K562 (cell line): ENCODE data around the gene RIPOR2. TPM values are rescaled to one million over a fixed set of nuclear protein-coding genes. Genes with fewer than 3 reads are reported as not detected.

ENCODE experiments used
- ATAC-seq: fragments of 200-7000 bp; cut with Tn5 transposase; 3 replicates; pipeline ENCODE4 v1.9.1; 2020; ENCODE audit warnings: moderate library complexity
- BruUV-seq: library from RNA; stranded (reverse); fragments of 400-500 nt; replicated peaks from 2 replicates; lab custom pipeline; 2021; lab: Mats Ljungman, UMichigan
- CTCF ChIA-PET: fragments of 300-600 bp; formaldehyde crosslinking; extraction: SDS; loops from one replicate; lab custom pipeline; 2021; ENCODE audit warnings: low intra/inter-chr PET ratio; lab: Yijun Ruan, JAX
- POLR2A ChIA-PET: fragments of 300-600, 350-650 bp; sonication (Branson Sonifier 250); formaldehyde crosslinking; extraction: SDS; loops from one replicate; lab custom pipeline; 2021; ENCODE audit warnings: antibody characterized with exemption, inconsistent platforms; lab: Yijun Ruan, JAX
- DNase-seq, 4 experiments: peaks; one replicate each; pipeline versions ENCODE4 v3.0.0 to v3.0.0-alpha.2; 2011 to 2018; ENCODE audit warnings: low spot score in 3 of 4, mixed read lengths in 3 of 4; ENCODE audit errors: extremely low read depth in 1 of 4
- FAIRE-seq: peaks from 2 replicates; lab custom pipeline; 2011; peaks lifted over from hg19 to GRCh38; lab: Jason Lieb, UNC
- H2AFZ ChIP-seq: 2 replicates; pipeline ENCODE4 v1.6.0; 2011; ENCODE audit warnings: low read depth, low read length, control low read depth, inconsistent platforms
- H3K27ac ChIP-seq: fragments of 200-600 bp; 3 replicates; pipeline ENCODE4 v1.8.0; 2011; ENCODE audit warnings: low read depth, mild to moderate bottlenecking, control low read depth, inconsistent platforms, low read length, moderate library complexity, mixed read lengths; ENCODE audit errors: extremely low read depth
- H3K27me3 ChIP-seq, 2 experiments: fragments of 300-600 bp in 1 of 2; 2 replicates in 1 of 2; 3 replicates in 1 of 2; pipeline versions ENCODE4 v1.6.0 to v1.8.0; 2011; ENCODE audit warnings: inconsistent platforms in 2 of 2, low read length in 2 of 2, mild to moderate bottlenecking in 1 of 2, mixed read lengths in 1 of 2, moderate library complexity in 1 of 2; ENCODE audit not compliant: control insufficient read depth in 2 of 2, insufficient read depth in 2 of 2
- H3K36me3 ChIP-seq: fragments of 300-600 bp; 3 replicates; pipeline ENCODE4 v1.8.0; 2011; ENCODE audit warnings: mild to moderate bottlenecking, low read length, inconsistent platforms; ENCODE audit not compliant: control insufficient read depth, insufficient read depth
- H3K4me1 ChIP-seq, 2 experiments: fragments of 200-600 bp in 1 of 2; replicated peaks in 1 of 2; 2 replicates in 1 of 2; 3 replicates in 1 of 2; pipeline versions ENCODE4 v1.5.1 to v1.8.0; 2011; ENCODE audit warnings: inconsistent platforms in 2 of 2, low read length in 2 of 2, mild to moderate bottlenecking in 1 of 2, mixed read lengths in 1 of 2, moderate library complexity in 1 of 2; ENCODE audit not compliant: control insufficient read depth in 2 of 2, insufficient read depth in 2 of 2
- H3K4me2 ChIP-seq: 2 replicates; pipeline ENCODE4 v1.6.1; 2011; ENCODE audit warnings: low read length, control low read depth, inconsistent platforms, mixed read lengths; ENCODE audit not compliant: insufficient read depth
- H3K4me3 ChIP-seq: fragments of 200-600 bp; sonication (generic), shearing (Covaris generic); 2 replicates; pipeline ENCODE4 v1.5.1; 2016; ENCODE audit warnings: control low read depth, inconsistent platforms
- H3K79me2 ChIP-seq: fragments of 200-600 bp; 3 replicates; pipeline ENCODE4 v1.8.0; 2011; ENCODE audit warnings: low read length, inconsistent platforms; ENCODE audit not compliant: control insufficient read depth, insufficient read depth
- H3K9ac ChIP-seq, 2 experiments: 2 replicates each; pipeline versions ENCODE4 v1.6.0 to v1.6.1; 2011; ENCODE audit warnings: low read depth in 2 of 2, low read length in 2 of 2, control low read depth in 1 of 2, inconsistent platforms in 1 of 2, mild to moderate bottlenecking in 1 of 2, mixed read lengths in 1 of 2; ENCODE audit not compliant: insufficient read depth in 1 of 2
- H3K9me1 ChIP-seq: one replicate; pipeline ENCODE4 v1.6.0; 2011; ENCODE audit warnings: inconsistent platforms, mild to moderate bottlenecking, low read length, moderate library complexity; ENCODE audit not compliant: control insufficient read depth, insufficient read depth
- H3K9me3 ChIP-seq: replicated peaks from 2 replicates; pipeline ENCODE4 v1.5.1; 2011; ENCODE audit warnings: low read depth, low read length, inconsistent platforms; ENCODE audit not compliant: control insufficient read depth, insufficient read depth
- H4K20me1 ChIP-seq: replicated peaks from 2 replicates; pipeline ENCODE4 v1.6.1; 2011; ENCODE audit warnings: low read length, inconsistent platforms, mixed read lengths; ENCODE audit not compliant: control insufficient read depth, insufficient read depth
- CAMTA2 ChIP-seq: fragments of 250-450 bp; sonication (Bioruptor Pico); conservative IDR thresholded peaks from 2 replicates; pipeline ENCODE4 v1.5.1; 2022
- CBFA2T2 ChIP-seq: fragments of 450-650 bp; conservative IDR thresholded peaks from 2 replicates; pipeline ENCODE4 v1.6.1; 2017; ENCODE audit warnings: mild to moderate bottlenecking
- CREBBP ChIP-seq: IDR thresholded peaks from one replicate; pipeline ENCODE4 v1.6.1; 2012; ENCODE audit warnings: low read depth, mild to moderate bottlenecking, control low read depth, inconsistent platforms, low read length
- DNMT1 ChIP-seq: fragments of 450-650 bp; IDR thresholded peaks from 2 replicates; pipeline ENCODE4 v1.6.1; 2016; ENCODE audit warnings: antibody characterized with exemption, mild to moderate bottlenecking
- IRF9 ChIP-seq: fragments of 450-650 bp; IDR thresholded peaks from 2 replicates; pipeline ENCODE4 v1.6.1; 2016; ENCODE audit warnings: missing biosample characterization, missing genetic modification characterization
- NFXL1 ChIP-seq: fragments of 450-650 bp; formaldehyde crosslinking; IDR thresholded peaks from 2 replicates; pipeline ENCODE4 v1.4.0; 2021; ENCODE audit warnings: mild to moderate bottlenecking
- ZEB2 ChIP-seq: fragments of 450-650 bp; IDR thresholded peaks from 2 replicates; pipeline ENCODE4 v1.6.1; 2016
- ZFP91 ChIP-seq: sonication (generic); formaldehyde crosslinking; IDR thresholded peaks from 2 replicates; pipeline ENCODE4 v1.8.0; 2022; ENCODE audit warnings: mild to moderate bottlenecking, missing genetic modification reagents
- ZNF280A ChIP-seq: fragments of 450-650 bp; IDR thresholded peaks from 2 replicates; pipeline ENCODE4 v1.6.1; 2018; ENCODE audit warnings: mild to moderate bottlenecking, low read depth; ENCODE audit not compliant: partially characterized antibody
- ZNF511 ChIP-seq: sonication (generic); formaldehyde crosslinking; IDR thresholded peaks from 2 replicates; pipeline ENCODE4 v1.8.0; 2022; ENCODE audit warnings: mild to moderate bottlenecking, missing genetic modification reagents
- ZNF639 ChIP-seq, 2 experiments: fragments of 200-800 bp in 1 of 2; sonication (Bioruptor generic) in 1 of 2; sonication (generic) in 1 of 2; formaldehyde crosslinking in 1 of 2; IDR thresholded peaks in 1 of 2; conservative IDR thresholded peaks in 1 of 2; 2 replicates each; pipeline versions ENCODE4 v1.5.0 to v1.6.1; 2016 to 2020; ENCODE audit warnings: missing compliant biosample characterization in 1 of 2, missing genetic modification characterization in 1 of 2, missing genetic modification reagents in 1 of 2
- WGBS: fragments of 100-300 bp; shearing (Covaris generic); methylation state at CpG from one replicate; pipeline ENCODE4 v1.1.6; 2016; ENCODE audit warnings: low coverage, mixed read lengths; ENCODE audit not compliant: insufficient coverage; ENCODE audit errors: missing lambda C conversion rate; 5-methylcytosine and 5-hydroxymethylcytosine counted together
- in situ Hi-C: fragments of 300-500 bp; cut with MboI; formaldehyde crosslinking; loops from 4 replicates; pipeline ENCODE4 v1.15.0; 2018; ENCODE audit warnings: inconsistent platforms, mixed read lengths
- intact Hi-C: fragments of 100-400 bp; cut with micrococcal nuclease; formaldehyde crosslinking; loops from 2 replicates; pipeline ENCODE4 v1.14.2; 2022
- polyA plus RNA-seq, 8 experiments: library from polyadenylated mRNA; depleted of rRNA in 4 of 8; stranded (reverse) in 5 of 8; unstranded in 3 of 8; fragments of >200 nt; fragmentation: Nextera tagmentation in 2 of 8; fragmentation: Illumina TruSeq in 1 of 8; extraction: Ambion mirVana in 2 of 8; extraction: Trizol in 1 of 8; gene quantifications; 2 replicates each; pipeline versions ENCODE4 v1.2.1 to v1.2.3, GENCODE V29; 2011 to 2014; ENCODE audit warnings: inconsistent platforms in 1 of 8, missing spikeins in 1 of 8
- total RNA-seq, 7 experiments: library from RNA; depleted of rRNA in 6 of 7; stranded (reverse); fragments of >200 nt in 6 of 7; fragmentation: Illumina TruSeq in 2 of 7; extraction: Trizol in 2 of 7; gene quantifications; 2 replicates each; pipeline versions ENCODE4 v1.2.1 to v1.2.3, GENCODE V29; 2011 to 2021; ENCODE audit warnings: low replicate concordance in 1 of 7

The RIPOR2 gene
- total and polyA plus RNA-seq, 9 of the 15 experiments (the other 6 are each of a cell fraction or from before 2014, with no cell fraction given), result 0.04 to 1.0 (median 0.47) TPM; not detected in 2

- Histone ChIP-seq H3K4me1 (no peaks in the 10 kb centered on the region), H3K79me2 (no peaks in the 10 kb centered on the region), H3K27ac (no peak overlapping the region), H3K9me3 (no peaks in the 10 kb centered on the region), H2AFZ (no peak overlapping the region), H3K9me1 (no peaks in the 10 kb centered on the region), H3K4me3 (no peak overlapping the region), H4K20me1 (peaks cover 4% of the 10 kb centered on the region; the same call in 1 of the 2 replicates), H3K4me2 (no peak overlapping the region), H3K36me3 (no peaks in the 10 kb centered on the region), H3K27me3 (peaks cover 24 to 26% of the 10 kb centered on the region in 2 experiments; a peak in 4 of 5 replicates), H3K9ac (no peak overlapping the region)
- 0% methylated on average over 1 of the region's 1 CpG for WGBS
- ChIA-PET POLR2A (no interaction called here), CTCF (no interaction called here)
- no peak for DNase-seq
- TF ChIP-seq ZNF280A, result no peak
- TF ChIP-seq CREBBP, result no peak
- no peak for TF ChIP-seq DNMT1
- no peak for TF ChIP-seq ZFP91 (CRISPR knock-in tag)
- no peak for TF ChIP-seq ZNF511 (CRISPR knock-in tag)
- no peak for TF ChIP-seq ZEB2
- no peak for TF ChIP-seq IRF9 (tag)
- no peak for TF ChIP-seq NFXL1 (CRISPR knock-in tag)
- TF ChIP-seq CBFA2T2, result no peak
- no peak for TF ChIP-seq CAMTA2 (CRISPR knock-in tag)
- TF ChIP-seq ZNF639 (CRISPR knock-in tag; conservative IDR thresholded peaks at IDR 0.05 in 1 of 2, IDR thresholded peaks at IDR 0.05 in 1 of 2), result no peak
- in situ Hi-C loops (no loop called here), intact Hi-C loops (no loop called here)
- FAIRE-seq, result no peak
- no TSS peak for BruUV-seq
- ATAC-seq, result 0 out of 3 replicates have a peak, but pooled peaks have one; percentile 35
Measured at GRCh38 chr6:24902782-24903181, 33.0 kb downstream of the RIPOR2 start.
